GM21825 (cell line): ENCODE measurements around the gene HSPG2.
"Not testable (repeated sequence)": the region's sequence is repeated elsewhere in the genome, so short reads cannot be mapped to it uniquely, and the experiment has no call there.

ENCODE experiments used
- ATAC-seq: cut with Tn5 transposase; IDR thresholded peaks from one replicate; pipeline ENCODE4 v1.9.1; 2021; ENCODE audit warnings: mild to moderate bottlenecking, moderate library complexity; ENCODE audit not compliant: unreplicated experiment

HSPG2 gene

DNA sequence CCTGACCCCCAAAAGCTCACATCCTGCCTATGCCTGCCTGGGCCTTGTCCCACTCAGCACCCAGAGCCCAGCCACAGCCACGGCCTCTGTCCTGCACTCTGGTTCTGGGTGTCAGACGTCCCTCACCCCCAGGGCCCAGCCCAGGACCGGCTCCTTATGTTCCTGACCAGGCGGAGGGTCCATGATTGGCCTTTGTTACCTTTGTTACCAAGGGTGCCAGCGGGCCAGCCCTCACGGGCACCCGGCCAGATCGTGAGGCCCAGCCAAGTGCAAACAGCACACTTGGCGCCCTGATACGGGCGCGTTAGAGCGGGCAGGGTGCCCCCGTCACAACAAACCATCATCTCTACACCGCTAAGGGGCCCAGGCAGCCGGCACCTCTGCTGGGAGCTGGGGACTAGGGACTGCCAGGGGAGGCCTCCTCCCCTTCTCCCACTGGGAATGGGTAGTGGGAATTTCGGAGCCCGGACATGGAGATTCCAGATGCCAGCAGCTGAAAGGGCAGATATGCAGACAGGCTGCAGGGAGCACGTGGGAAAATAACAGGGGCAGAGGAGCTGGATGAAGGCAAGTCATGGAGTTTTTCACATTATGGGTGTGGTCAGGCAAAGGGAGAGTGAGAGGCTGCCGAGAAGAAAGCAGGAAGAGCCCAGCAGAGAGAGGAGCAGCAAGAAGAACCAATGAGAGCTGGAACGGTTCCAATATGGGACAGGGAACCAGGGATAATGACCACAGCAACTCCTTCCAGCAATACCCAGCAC is 22.1 kb downstream of the HSPG2 start:
- no peak for ATAC-seq

DNA sequence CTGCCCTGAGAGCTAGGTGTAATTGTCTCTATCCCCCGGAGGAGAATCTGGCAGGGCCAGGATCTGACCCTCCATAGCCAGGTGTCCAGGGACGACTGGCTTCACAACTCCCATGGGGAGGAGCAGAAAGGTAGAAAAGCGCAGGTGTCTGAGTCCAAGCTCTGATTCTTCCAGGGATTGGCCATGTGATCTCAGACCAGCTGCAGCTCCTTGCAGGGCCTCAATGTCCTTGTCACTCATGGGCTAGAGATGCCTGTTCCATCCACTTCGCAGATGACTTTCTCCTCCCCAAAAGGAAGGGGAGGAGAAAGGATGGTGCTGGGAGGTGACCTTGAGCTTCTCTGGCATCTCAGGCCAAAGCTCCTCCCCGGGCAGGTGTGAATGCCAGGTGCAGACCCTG is 22.7 kb downstream of the HSPG2 start:
- ATAC-seq, result no peak

DNA sequence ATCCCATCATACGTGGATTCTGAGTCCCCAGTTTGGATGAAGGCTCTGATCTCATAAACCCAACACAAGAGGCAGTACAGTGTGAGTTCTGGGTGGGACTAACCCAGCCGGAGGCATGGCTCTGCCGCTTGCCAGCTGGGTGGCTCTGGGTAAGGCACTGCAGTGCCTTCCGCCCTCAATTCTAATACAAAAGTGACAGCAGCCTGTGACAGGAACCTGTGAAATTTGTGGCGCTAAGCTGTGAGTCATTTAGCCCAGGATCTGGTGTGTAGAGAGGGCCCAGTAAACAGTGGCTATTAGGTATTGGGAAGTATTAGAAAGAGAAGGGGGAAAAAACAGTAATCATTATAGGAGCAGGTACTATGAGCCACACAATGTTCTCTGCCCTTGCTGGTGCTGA is 23.3 kb downstream of the HSPG2 start:
- no peak for ATAC-seq

DNA sequence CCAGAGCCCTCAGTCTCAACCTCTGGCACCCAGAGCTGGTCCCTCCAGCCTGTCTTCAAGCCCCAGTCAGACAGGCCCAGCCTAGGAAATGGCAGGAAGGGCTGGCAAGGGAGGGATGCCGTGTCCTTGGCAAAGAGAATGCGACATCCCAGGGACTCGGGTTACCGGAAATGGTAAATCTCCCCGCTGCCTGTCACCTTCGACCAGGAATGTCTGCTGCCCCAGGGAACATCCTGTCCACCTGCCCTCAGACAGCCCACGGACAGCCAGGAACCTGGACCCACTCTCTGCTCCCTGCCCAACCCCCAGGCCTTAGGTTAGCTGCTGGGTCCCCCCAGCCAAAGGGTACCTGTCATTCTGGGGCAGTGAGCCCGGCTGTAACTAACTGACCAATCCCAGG is 23.9 kb downstream of the HSPG2 start:
- no peak for ATAC-seq

DNA sequence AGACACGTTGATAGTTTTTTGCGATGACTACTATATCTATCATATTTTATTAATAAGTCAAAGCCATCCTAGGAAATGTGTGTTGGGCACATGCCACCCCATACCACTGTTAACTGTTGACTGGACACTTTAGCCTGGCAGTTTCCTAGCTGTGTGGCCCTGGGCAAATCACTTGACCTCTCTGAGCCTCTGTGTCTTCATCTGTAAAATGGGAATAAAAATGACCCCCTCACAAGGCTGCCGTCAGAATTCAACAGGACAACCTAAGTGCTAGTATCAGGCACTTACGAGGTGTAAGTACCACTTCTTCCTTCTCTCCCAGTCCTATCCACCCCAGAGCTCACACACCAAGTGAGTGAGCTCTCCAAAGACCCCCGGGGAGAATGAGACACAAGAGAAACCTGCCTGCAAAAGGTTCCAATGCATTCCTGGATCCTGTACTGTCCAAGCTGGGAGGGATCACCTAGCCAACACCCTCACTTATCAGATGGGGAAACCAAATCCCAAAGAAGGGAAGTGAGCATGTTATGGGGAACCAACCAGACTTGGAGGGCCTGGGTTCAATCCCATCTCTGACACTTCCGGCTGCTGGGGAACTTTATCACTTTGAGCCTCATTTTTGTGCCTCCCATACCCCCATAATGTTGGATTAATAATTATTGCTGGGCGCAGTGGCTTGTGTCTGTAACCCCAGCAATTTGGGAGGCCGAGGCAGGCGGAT is 24.9 kb downstream of the HSPG2 start:
- no peak for ATAC-seq

DNA sequence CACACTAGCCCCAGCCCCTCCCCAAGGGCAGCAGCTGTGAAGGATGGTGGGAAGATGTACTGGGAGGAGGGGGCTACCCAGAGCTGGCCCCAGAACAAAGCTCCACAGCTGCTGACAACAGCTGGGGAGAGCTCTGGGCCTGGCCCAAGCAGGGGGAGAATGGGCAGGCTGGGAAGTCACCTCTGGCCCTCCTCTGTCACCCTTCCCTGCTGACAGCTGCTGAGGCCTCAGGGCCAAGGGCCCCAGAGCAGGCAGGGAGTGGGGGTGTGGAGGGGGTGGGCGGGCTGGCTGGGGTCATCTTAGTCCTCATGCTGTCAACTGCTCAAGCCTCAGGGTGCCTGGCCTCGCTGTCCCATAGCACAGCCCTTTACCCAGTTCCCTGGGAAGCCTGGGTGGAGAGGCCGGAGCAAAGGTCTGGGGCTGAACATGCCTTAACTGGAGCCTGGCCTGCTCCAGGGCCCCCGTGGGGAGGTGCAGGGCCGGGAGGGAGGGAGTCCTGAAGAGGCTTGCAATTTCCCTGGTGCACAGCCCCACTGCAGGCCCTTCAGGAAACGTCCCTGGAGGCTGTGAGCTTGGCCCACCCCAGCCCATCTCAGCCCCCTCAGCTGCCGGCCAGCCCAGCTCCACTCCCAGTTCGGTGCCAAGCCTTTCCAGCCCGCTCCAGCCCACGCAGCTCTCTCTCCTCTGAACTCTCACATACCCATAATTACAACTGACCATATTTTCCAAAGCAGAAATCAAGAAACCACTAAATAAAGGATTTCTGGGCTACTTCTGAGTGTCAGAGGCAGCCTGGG is 25.7 kb downstream of the HSPG2 start:
- ATAC-seq, result no peak

DNA sequence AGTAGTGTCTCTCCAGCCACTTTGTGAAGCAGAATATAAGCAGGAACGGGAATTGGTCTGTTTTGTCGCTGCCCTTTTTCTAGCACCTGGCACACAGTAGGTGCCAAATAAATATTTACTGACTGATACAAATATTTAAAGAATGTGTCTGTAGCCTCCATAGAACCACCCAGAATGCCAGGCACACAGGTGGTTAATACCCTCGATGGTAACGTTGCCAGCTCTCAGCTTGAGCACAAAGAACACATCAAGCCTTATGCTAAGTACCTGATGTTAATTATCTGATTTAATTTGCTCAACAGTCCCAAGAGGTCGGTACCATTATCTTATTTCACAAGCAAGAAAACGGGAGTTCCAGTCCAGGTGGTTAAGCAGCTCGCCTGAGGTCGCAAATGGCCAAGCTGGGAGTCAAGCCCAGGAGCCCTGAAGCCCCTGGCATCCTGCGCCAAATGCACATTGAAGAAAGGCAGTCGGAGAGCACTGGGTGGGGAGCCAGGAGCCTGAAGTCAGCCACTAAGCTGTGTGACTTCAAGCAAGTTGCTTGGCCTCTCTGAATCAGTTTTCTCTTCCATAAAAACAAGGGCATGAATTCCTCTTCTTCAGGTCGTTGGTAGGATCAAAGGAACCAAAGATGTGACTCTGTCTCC is 26.4 kb downstream of the HSPG2 start:
- no peak for ATAC-seq

DNA sequence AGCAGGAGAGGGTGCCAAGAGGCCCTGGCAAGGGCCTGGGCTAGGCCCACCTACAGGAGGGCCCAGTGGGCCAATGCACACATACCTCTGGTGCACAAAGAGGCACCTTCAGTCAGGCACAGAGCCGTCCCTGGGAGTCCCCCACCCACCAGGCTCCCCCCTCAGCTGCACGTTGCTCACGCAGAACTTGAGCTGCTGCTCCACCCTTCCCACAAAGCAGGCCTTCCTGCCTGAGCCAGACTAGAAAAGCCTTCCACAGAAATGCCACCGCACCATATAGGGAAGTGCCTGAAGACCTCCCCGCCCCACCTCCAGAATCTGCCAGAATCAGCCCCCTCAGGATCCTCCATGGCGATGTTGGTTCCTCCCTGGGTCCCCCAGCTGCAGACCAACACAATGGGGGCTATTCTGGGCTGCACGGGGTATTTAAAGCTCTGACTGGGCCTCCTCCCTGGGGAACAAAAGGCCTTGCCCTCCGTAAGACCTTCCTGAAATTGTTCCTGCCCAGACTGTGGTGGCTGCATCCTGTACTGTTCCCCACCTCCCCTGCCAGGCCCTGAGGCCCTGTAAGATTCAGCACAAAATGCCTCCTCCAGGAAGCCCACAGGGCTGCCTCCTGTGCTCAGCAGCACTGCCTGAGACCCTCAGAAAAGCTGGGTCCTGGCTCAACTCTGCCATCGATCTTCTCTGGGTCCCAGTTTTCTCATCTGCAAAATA is 27.2 kb downstream of the HSPG2 start:
- ATAC-seq, result no peak

DNA sequence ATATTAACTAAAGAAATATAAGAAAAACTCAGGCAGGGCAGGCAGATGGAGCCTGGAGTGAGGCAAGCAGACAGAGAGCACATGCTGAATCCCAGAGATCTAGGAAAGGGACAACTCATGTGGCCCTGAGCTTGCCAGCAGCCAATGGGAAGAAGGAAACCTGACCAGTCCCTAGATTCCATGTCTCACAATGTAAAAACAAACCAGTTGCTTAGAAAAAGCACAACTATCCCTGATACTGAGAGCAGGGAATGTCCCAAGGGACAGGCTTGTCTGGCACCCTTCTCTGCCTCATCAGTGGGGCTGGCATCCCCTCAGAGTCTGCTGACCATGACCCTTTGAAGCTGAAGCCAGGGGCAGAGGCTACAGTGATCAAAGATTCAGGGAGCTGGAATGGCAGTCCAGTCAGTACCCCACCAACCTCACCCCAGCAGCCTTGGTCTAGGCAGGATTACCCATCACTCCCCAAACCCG is 27.8 kb downstream of the HSPG2 start:
- ATAC-seq, result no peak

DNA sequence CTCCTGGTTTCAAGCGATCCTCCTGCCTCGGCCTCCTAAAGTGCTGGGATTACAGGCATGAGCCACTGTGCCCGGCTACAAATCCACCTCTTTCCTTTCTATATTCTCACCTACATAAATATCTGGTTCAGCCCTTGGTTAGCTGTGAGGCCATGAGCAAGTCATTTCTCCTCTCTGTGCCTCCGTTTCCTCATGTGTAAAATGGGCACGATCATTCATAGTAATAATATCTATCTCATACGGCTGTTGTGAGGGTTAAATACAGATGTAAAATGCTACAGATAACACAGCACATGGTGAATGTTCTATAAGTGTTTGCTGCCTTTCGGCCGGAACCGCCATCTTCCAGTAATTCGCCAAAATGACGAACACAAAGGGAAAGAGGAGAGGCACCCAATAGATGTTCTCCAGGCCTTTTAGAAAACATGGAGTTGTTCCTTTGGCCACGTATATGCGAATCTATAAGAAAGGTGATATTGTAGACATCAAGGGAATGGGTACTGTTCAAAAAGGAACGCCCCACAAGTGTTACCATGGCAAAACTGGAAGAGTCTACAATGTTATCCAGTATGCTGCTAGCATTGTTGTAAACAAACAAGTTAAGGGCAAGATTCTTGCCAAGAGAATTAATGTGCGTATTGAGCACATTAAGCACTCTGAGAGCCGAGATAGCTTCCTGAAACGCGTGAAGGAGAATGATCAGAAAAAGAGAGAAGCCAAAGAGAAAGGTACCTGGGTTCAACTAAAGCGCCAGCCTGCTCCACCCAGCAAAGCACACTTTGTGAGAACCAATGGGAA is 29.2 kb downstream of the HSPG2 start:
- not testable (repeated sequence) for ATAC-seq

DNA sequence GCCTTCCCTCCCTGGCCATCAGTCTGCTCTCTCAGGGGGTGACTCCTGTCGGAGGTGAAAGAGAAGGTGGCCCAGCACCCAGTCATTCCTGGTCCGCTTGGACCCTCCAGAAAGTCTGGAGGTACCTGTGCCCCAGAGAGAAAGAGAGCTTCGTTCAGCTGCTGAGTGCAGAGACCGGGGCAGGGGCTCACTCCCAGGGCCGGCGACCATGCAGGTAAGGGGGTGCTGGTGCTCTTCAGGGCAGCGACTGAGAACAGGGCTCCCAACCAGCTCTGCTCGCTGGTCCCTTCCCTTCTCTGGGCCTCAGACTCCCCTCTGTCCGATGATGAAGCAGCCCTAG is 30.1 kb downstream of the HSPG2 start:
- no peak for ATAC-seq

DNA sequence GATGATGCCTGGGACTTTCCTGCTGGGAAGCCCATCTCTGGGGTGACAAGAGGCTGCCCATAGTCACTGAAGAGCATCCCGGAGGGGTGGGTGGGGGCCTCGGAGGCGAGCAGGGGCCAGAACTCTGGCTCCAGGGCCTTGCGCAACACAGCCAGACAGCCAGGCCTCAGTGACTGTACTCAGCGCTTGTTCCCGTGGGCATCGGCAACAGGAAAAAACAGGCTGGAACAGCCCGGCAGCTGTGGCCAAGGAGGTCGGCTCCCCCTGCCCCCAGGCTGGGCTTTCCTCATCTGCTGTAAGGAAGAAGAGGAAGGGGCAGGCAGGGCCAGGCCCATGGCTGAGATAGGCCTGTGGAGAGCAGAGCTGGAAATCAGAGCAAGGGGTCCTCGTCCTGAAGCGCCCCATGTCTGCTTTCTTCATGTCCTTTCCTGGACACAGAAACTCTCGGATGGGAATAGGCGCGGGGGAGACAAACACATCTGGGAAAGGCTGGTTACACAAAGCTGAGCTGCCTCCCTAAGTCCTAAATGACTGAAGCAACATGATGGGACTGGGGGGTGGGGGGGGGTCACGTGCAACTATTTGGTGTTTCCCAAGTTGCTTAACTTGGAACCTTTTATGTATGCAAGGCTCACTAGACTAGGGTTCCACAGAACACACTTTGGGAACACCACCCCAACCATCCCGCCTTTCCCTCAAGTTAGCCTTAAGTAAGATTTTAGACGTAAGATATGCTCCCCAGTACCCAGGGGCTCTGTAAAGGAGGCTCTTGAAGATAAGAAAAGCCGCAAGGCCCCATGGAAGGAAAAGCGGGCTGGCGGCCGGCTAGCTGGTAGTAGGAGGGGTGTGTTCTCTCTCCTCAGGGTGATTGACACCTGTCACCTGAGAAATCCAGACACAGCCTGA is 30.7 kb downstream of the HSPG2 start:
- ATAC-seq, result no peak

DNA sequence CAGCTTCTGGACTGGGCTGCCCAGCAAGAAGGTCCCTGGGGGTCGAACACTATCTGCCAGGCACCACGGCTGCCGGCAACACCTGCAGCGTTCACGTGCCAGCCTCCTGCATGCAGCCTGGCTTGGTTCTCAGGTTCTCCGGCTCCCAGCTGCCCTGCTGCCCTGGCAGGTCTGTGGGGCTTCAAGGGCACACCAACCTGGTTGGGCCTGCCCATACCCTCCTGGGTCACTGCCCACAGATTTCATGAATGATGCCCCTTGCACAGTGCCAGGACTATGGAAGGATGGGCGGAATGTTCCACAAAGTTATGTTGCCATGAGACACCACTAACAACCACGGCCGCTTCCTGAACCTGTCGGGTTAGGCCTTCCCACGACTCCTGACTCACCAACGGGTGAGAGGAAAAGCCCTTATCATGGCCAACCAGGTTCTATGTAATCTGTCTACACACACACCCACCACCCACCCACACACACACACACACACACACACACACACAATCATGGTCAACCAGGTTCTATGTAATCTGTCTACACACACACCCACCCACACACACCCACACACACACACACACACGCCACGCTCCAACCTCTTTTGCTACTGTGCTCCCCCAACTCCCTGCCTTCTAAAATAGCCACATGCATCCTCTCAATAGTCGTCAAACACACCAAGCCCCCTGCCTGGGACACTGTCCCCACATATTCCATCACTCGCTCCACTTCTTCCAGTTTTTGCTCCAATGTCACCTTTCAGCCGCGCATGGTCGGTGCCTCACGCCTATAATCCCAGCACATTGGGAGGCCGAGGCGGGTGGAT is 32.2 kb downstream of the HSPG2 start:
- no peak for ATAC-seq

DNA sequence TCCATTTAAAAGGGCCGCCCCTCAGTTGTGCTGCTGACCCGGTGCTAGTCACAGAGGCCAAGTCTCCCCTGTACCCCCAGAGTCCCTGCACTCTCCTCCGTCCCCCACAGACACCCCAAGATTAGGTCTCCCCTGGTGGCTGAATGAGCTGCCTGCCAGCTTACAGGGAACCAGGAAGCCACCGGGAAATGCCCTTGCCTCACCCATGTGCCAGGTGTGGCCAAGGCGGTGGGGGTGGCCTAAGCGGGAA is 32.7 kb downstream of the HSPG2 start:
- no peak for ATAC-seq

DNA sequence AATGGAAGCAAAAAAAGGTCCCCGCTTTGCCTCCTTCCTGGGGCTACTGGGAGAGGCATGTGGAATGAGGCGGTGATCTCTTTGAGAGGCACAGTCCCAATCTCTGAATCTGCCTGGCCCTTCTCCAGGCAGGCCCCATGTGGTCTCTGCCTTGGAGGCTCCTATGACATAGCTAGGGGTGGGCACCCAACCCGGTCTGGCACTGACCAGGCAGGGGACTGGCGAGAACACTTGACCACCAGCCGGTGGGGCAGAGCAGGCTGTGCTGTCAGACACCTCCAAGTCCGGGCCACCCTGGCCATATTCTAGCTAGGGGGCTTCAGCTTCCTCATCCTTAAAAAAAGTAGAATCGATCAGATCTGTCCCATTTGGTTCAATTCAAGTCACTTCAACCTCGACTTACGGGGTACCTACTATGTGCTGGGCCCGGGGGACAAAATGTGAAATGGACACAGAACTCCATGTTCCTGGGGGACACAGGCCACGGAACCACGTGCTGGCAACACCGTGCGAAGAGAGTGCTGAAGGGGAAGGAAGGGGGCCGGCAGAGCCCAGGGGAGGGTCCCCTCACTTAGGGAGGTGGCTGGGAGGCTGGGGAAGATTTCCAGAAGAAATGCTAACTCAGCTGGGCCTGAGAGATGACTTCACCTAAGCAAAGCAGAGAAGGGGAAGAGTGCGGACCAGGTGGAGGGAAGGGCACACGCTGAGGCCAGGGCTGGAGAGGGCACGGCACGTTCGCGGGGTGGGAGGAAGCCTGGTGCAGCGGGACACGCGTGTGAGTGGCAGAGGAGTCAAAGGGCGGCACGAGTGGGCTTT is 33.3 kb downstream of the HSPG2 start:
- no peak for ATAC-seq

DNA sequence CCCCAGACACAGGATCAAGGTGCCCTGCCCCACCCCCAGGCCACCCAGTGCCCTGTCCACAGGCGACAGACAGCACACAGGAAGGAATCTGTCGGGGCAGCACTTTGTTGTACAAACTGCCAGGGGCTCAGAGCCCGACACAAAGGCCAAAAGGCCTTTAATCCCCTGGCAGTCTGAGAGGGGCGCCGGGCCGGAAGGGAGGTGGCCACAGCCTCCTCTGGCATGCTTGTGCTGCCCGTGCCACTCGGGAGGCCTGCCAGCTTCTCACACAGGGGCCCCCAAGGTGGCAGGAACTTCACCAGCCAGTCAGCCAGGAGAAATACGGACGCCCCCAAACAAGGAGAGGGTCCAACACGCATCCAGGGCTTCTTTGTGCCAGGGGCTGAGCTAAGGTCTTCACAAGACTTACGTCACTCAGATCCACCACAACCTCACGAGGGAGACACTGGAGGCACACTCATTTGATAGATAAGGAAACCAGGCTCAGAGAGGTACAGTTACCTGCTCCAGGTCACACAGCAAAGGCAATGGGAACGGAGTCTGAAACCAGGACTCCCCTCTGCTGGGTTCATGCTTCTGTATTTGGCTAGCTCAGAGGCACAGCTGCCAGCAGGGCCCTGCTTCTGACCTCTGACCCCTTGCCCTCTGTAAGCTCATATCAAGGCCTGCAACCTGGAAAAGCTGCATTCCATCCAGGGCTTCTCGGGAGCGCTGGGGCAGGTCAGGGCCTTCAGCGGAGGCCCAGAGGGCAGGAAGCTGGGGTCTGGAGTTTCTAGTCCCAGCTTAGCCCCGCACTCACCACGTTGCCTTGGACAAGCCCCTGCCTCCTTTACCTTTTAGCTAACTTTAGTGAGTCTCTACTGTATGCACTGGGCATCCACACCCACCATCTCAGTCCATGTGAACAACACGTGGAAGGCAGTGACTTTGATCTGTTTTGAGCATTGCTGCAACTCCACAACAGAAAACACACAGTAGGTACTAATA is 34.8 kb downstream of the HSPG2 start:
- ATAC-seq, result no peak
